SW480 (cell line): ENCODE results near the gene TMEM127.
"Not testable (repeated sequence)": the region's sequence is repeated elsewhere in the genome, so short reads cannot be mapped to it uniquely, and the experiment has no call there.

Experiments
- DNase-seq: peaks from one replicate; pipeline ENCODE4 v3.0.0-alpha.2; 2016; ENCODE audit warnings: low spot score

The TMEM127 gene

DNA sequence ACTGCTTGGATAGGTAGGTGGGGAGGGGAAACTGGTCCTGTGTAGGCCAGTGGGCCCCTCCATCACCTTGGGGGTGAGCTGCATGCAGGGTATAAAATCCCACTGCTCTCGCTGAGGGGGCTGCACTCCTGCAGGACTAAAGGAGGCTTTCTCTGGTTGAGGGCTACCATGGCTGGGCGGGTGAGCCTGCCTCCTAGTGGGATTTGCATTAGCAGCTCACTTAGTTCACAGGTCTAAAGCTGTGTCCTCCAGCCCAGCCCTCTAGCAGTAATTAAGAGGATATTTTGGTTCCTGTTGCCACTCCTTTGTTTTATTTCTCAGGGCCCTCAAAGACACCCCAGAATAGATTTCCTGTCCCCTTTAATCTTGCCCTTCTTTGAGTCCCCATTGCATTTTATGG lies 24.6 kb downstream of the TMEM127 start:
- DNase-seq, result no peak

DNA sequence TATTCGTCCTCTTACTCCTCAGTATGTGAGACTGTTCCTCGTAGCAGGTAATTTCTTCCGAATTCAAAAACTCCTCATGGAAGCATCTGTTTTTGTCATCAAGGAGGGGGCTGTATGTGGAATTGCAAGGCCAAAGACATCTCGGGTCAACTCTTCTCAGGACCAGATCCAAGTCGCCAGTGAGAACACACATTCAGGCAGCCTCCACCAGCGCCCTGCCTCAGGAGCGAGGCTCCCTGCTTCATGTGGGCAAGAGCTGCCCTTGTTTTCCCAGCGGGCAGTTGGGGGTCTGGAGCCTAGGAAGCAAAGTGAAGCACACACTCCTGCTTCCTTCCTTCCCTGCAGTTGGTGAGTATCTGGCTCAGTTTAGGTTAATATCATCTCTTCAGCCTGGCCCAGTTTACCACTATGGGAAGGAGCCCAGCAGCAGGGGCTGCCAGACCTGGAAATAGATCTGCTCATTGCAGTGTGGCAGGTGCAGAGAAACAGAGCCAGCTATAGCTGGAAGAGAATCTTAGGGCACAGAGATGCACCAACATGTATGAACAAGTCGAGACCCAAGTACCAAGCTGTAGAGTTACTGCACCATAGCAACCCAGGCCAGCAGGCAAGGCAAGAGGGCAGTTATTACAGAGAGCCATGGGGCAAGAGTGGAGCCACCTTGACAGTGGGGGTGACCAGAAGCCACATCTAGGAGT lies 25.3 kb downstream of the TMEM127 start:
- no peak for DNase-seq

DNA sequence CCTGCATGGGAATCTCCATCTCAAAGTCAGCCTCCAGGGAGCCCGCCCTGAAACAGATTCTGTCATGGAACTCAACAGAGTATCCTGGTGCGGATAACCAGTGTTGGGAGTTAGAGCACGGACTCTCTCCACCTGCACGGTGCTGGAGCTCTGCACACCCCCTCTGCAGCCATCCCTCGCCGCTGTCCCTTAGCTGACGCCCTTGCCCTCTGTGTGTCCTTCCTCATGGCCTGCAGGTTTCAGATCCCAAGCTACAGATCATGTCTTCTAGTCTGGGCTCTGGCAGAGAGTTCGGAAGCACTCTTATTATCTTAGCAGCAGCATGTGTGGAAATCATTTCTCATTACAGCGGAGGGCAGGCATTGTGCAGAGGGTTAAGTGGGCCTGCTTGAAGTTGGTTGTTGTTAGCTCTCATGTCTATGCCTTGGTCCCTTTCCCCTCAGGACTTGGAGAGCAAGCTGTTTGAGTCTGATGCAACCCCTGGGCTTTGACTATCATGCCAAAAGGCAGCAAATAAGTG lies 26.0 kb downstream of the TMEM127 start:
- no peak for DNase-seq

DNA sequence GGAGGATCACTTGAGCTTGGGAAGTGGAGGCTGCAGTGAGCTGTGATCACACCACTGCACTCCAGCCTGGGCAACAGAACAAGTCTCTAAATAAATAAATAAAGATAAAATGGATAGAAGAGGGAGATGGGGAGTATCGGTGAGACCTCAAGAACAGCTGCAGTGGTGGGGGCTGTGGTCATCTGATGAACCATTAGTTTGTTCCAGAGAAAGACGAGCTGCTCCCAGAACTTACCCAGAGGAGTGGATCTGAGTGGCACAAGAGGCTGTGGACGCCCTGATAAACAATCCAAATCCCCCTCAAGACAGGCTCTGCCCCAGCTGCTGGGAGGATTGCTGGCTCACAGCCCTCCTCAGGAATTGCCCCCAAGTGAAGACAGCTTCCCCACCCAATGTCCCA lies 26.7 kb downstream of the TMEM127 start:
- no peak for DNase-seq

DNA sequence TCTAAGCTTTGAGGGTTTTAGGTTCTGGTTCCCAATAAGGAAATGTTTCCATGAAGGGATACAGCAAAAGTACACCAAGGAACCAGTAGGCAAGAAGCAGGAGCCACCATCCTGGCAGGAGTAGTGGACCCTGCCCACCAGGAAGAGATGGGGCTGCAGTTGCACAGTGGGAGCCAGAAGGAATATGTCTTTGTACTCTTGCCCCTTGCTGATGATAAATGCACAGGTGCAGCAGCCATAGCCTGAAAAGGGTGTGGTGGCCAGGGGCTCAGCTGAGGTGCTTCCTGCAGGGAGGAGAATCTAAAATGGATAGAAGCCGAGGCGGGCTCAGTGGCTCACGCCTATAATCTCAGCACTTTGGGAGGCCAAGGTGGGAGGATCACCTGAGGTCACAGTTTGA lies 27.5 kb downstream of the TMEM127 start:
- DNase-seq, result no peak

DNA sequence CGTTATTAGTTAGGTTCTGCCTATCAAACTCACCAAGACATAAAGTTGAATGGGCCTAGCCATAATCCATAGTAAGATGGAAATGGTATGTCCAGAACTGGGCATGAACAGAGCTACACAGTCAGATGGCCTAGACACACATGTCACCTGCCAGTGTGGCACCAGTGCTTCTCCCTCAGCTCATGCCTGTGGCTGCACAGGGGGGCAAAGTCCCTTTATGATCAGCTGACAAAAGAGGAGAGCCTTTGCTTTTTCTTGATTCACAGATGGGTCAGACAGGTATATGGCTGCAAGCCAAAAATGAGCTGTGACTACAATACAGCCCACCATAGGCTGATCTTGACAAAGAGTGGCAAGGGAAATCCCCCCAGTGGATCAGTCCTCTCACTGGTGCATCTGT lies 28.9 kb downstream of the TMEM127 start:
- peak; percentile 54 for DNase-seq

DNA sequence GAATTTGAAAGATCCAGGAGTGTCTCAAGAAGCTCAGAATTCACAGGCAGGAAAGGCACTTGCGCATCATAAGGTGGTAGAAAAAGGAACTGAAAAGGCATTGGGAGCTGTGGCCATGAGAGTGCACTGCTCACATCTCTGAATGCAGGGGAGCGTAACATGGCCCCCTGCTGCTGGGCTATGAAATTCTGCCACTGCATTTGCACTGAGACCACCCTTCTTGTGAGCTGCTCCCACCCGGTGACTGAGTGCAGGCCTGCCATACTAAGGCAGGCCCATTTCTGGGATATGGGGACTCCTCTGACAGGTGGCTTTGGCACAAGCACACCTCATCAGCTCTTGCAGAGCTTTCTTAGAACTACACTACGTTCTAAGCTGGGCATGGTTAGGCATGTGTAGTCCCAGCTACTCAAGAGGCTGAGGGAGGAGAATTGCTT lies 31.9 kb downstream of the TMEM127 start:
- no peak for DNase-seq

DNA sequence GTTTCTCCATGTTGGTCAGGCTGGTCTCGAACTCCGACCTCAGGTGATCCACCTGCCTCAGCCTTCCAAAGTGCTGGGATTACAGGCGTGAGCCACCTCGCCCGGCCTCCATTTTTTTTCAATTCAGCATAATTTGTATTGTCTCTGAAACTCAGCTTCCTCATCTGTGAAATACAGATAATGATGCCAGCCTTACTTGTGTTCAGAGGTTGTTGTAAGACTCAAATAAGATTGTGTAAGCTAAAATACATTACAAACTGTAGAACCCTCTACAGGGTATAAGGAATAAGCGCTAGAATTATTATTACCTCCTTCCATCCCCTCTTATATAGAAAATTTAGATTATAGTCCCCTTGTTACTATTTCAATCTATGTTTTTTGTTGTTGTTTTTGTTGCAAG lies 32.4 kb downstream of the TMEM127 start:
- DNase-seq, result no peak

DNA sequence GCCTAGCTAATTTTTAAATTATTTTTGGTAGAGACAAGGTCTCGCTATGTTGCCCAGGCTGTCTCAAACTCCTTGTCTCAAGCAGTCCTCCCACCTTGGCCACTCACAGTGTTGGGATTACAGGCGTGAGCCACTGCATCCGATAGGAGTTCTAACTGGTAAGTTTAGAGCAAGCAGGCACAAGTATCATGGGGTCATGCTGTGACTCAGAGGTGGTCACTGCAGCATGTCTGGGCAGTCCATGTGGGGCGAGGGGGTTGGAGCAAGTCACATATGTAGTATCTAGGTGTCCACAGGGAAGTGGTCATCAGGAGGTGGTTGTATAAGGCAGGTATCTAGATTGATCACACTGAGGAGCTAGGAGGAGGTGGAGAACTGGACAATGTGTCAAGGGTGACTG lies 34.5 kb downstream of the TMEM127 start:
- no peak for DNase-seq

DNA sequence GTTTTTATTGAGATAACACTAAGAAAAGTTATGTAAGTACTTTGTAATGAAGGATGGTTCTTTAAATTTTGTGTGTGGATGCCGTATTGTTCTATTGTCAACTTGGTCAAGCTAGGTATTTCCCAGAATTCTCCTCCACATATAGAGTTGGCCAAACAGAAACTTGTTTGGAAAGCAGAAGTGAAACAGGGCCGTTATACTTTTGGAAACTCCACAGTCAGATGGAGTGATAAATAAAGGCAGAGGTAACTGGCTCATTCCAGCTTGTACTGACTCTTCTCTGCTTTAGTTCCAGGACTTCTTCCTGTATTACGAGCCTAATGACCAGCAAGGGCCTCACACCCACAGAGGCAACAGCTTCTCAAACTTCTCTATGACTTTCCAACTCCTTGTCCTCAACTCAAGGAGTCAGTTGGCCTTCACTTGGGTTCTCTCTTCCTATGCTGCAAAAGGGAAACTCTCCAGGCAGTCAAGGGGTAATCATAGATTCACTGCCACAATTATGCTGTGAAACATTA lies 40.7 kb downstream of the TMEM127 start:
- no peak for DNase-seq

DNA sequence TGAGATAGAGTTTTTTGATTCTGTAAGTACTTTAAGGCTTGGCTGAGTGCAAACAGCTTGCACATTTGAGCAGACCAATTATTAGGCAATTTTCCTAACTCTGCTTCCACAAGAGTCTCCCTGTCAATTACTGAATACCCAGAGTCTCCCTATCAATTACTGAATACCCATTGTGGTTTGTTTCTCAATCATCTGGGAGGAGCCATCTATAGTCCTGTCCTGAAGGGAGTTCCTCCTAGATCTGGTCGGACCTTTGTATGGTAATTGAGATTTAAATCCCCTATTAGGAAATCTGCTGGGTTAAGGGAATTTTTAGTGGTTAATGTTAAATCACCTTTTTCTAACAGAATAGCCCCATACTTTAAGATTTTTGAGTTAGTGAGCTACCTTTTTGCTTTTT lies 44.7 kb downstream of the TMEM127 start:
- DNase-seq, result not testable (repeated sequence)

DNA sequence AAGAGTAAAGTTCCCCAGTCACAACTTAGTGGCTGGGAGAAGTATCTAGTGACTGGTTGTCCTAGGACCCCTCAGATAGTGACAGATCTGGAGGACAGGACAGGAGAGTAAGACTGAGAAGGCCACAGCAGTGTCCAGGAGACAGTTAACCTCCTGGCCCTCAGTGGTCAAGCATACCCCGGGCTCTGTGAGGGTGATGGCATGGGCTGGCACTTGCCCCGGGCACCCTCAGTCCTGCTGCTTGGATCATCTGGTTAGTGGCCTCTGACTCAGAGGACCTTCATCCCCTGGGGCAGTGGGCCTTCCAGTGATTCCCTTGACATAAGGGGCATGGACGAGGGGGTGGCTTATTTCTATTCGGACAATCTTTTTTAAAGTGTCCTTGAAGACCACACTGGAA lies 45.8 kb downstream of the TMEM127 start:
- not testable (repeated sequence) for DNase-seq

DNA sequence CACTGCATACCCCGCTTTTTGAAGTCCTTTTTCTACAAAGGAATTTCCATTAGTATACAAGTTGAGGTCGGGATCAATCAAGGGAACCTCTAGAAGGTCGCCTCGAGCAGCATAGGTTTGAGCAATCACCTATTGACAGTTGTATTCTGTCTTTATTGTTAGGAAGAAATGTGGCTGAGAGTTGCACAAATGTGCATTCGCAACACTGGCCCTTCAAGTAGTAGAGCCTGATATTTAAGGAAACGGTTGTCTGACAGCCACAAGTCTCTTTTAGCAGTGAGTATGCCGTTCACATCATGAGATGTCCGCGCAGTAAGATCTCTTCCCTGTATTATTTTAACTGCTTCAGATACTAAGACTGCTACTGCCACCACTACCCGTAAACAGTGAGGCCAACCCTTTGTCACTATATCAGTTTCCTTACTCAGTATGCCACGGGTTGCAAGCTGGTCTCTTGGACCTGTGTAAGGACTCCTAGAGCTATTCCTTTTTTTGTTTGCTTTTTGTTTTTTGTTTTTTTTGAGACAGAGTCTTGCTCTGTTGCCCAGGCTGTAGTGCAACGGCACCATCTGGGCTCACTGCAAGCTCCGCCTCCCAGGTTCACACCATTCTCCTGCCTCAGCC lies 47.2 kb downstream of the TMEM127 start:
- DNase-seq, result no peak

DNA sequence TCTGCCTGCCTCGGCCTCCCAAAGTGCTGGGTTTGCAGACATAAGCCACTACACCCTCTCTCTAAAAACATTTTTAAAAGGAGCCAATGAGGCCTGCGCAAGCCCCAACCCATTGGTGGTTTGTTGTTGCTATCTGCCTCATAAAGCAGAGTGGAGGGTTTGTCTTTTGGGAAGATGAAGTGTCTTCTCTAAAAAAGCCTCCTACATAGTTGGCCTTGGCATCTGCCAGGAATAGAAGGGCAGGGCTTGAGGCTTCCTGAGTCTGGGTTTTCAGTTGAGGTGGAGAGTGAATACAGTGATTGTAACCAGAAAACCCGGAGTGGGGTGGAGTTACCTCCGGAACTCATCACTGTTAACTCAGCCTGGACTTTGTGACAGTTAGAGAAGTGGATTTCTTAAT lies 51.2 kb downstream of the TMEM127 start:
- no peak for DNase-seq

DNA sequence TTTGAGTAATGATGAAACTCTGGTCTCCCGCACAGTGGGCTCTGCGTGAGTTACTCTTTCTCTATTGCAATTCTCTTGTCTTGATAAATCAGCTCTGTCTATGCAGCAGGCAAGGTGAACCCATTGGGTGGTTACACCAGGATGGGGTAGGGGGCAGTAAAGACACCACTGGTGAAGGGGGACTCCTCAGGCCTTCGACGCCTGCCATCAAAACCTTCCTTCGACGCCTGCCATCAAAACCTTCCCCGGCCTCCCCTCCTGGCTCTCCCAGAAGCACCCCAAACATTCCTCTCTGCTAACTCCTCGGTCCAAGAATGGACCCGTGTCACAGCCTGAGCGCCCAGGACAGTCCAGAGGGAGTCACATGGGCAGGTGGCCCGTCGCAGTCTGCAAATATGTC lies 52.4 kb downstream of the TMEM127 start:
- DNase-seq, result no peak

DNA sequence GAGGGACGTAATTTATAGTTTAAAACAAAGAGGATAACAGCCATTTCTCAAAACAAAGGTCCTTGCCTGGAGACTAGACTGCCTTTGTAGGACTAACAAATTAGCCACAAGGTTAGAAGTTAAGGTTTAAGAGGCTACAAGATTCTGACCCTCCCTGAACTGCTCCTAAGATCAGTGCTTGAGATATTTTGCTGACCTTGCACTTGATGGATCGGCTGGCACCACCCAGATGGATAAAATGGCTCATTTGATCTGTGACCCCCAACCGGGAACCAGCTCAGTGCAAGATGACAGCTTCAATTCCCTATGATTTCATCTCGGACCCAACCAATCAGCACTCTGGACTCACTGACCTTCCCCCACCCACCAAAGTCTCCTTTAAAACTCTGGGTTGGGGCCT lies 53.5 kb downstream of the TMEM127 start:
- DNase-seq, result no peak

DNA sequence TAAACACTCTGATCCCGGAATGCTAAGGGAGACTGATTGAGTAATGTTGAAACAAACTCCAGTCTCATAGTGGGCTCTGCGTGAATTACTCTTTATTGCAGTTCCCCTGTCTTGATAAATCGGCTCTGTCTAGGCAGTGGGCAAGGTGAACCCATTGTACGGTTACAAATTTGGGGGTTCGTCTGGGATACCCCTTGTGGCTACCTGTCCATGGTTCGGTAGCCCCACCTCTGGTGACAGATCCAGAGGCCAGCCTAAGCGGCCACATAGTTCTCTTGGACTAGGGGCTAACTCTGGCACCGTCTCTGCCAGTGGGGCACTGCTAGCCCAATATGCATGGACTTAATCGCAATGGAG lies 56.1 kb downstream of the TMEM127 start:
- no peak for DNase-seq

DNA sequence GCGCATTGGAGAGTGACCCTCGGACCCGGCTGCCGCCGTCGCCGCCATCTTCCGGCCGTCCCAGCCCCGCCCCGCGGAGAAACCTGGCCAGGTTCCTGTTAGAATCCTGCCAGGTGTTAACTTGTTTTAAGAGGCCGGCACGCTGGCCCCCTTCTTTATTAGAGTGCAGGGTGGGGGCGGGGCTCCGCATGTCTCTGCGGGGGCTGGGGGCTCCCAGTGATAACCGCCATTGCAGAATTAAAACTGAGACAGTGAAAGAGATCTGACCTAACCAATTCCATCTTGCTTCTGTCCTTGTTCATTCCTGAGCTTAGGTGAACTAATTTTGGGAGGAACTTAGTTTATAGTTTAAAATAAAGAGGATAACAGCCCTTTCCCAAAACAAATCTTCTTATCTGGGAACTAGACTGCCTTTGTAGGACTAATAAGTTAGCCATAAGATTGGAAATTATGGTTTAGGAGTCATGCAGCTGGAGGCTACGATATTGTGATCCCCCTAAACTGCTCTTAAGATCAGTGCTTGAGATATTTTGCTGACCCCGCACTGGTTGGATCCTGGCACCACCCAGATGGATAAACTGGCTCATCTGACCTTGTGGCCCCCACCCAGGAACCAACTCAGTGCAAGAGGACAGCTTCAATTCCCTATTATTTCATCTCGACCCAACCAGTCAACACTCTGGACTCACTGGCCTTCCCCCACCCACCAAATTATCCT lies 56.6 kb downstream of the TMEM127 start:
- DNase-seq, result no peak

DNA sequence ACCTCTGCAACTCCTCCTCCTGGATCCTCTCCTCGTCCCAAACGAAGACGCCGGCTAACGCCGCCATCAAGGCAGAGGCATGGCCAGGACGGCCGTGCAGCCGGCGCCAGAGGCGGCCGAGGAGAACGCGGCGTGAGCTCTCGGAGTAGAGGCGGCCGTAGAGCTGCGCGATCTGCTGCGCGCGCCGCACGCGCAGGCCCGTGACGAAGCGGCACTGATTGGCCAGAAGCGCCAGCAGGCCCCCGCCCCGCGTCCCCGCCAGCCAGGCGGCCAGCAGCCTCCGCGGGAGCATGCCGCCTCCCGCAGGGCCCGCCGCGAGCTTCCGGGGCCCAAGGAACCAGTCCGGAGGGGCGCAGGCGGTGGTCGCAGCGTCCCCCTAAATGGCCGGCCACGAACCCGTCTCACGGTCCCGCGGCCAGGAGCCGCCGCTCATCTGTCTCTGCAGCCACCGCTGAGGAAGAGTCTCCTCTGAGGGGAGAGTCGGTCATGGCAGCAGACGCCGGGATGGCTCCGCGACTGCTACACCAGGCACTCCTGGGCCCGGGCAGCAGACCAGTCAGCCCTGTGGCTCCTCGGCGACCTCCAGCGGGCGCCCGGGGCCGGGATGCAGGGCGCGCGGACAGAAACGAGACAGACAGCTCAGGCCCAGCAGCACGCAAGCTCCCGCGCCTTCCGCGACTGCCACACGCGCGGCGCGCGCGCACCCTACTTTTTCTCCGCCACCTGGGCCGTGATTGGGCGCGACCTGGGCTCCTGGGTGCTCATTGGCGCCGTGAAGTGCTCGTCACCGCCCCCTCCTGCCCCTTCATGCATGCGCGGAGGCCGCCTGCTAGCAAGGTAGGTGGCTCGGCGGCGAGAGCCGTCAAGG lies 57.4 kb downstream of the TMEM127 start, which contains the start of gene STARD7:
STARD7 (minus strand) TSS at position 685 of the 868 bp plus-strand sequence; CDS start at position 292, 393 bp downstream.
- DNase-seq, result peak; percentile 98

DNA sequence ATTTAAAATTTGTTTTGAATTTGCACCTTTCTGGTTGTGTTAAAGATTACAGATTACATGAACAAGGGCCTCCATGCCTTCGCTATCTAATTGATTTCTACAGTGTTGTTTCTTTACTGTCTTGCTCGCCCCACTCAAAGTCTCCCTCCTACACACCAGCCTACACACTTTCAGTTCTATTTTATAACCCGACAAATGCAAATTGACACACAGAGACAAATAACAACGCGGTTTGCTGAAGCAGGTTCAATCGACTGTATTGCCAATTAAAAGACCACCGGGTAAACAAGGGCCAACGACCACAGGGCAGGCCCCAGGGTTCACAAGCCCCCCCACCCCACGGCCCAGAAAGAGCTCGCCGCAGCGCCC lies 58.0 kb downstream of the TMEM127 start:
- no peak for DNase-seq

DNA sequence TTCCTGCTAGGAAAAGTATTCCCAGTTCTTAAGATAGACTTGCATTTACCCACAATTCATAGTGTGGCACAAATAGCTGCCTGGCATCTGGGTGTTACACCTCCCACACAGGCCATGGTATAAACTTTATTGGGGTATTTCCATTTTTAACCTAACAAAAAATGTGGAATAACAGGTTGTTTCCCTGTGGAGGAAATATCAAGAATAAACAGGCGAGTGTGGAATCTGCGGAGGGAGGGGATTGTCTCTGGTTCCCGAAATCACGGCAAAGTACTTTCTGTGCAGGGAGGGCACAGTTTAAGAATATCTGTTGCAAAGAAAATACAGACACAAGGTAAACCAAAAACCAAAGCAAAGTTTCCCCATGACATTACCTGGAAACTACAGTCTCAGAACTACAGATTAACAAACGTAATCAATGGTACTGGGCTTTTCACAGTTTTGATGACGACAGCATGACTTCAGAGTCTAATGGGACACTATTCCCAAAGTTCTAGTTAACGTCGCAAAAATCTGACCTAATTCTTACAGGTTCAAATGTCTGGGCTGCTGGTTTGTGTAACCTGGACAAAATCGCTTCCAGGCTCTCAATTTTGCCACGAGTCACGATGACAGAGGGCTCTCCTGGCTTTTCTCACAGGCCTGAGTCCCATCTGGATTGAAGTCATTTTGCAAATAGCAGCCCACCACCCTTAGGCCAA lies 58.6 kb downstream of the TMEM127 start:
- DNase-seq, result no peak
